Epithelial cell of esophagus (primary cell): ENCODE results near the gene MBIP.

Experiments used
- DNase-seq: peaks from one replicate; pipeline ENCODE4 v3.0.0; 2010; ENCODE audit warnings: low read depth
- H3K4me3 ChIP-seq: 2 replicates; pipeline ENCODE4 v1.5.1; 2011; ENCODE audit warnings: mild to moderate bottlenecking, low read length, control low read depth
- TF ChIP-seq, protein P1 (sequence below): IDR thresholded peaks from 2 replicates; pipeline ENCODE4 v1.5.1; 2011; ENCODE audit warnings: low read depth, mild to moderate bottlenecking, low read length, control low read depth, inconsistent platforms; ENCODE audit not compliant: insufficient read depth; ENCODE audit errors: missing control alignments

The MBIP gene

DNA sequence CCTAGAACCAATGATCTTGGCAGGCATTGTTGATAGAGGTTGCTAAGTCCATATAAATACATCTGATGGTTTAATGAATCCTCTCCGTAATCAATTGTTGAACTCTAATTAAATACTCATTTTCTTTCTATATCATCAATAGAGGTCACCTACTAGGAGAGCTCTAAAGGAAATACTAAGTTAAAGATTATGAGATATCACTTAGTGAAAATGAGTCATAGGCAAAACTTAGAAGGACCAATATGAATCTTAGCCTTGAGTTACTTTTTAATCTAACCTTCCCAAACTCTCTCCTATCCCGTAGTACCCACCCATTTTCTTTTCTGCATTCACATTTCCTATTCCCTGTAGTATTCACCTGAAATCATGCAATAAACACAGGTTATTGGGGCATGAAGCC lies 50.2 kb downstream of the MBIP start:
- no peak for DNase-seq
- H3K4me3 ChIP-seq = no peak overlapping the region
- TF ChIP-seq, protein P1, sequence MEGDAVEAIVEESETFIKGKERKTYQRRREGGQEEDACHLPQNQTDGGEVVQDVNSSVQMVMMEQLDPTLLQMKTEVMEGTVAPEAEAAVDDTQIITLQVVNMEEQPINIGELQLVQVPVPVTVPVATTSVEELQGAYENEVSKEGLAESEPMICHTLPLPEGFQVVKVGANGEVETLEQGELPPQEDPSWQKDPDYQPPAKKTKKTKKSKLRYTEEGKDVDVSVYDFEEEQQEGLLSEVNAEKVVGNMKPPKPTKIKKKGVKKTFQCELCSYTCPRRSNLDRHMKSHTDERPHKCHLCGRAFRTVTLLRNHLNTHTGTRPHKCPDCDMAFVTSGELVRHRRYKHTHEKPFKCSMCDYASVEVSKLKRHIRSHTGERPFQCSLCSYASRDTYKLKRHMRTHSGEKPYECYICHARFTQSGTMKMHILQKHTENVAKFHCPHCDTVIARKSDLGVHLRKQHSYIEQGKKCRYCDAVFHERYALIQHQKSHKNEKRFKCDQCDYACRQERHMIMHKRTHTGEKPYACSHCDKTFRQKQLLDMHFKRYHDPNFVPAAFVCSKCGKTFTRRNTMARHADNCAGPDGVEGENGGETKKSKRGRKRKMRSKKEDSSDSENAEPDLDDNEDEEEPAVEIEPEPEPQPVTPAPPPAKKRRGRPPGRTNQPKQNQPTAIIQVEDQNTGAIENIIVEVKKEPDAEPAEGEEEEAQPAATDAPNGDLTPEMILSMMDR = no peak

DNA sequence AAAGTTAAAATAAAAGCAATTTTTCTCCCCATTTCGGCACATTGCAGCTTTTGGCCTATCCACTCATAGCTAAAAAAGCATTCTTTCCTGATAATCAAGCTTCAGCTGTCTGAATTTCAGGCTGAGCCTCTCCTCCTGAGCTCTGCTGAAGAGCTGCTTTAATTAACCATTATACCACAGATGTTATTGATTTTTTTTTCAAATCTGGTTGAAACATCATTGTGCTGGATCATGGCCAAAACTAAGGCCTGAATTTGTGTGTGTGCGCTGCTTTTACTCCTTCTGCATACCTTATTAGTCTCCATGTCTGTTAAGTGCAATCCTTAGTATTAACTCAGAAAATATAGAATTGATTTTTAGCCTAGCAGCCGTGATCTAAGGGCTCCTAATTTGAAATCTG lies 52.3 kb downstream of the MBIP start:
- TF ChIP-seq, protein P1 = no peak
- no peak for DNase-seq
- no peak overlapping the region for H3K4me3 ChIP-seq

DNA sequence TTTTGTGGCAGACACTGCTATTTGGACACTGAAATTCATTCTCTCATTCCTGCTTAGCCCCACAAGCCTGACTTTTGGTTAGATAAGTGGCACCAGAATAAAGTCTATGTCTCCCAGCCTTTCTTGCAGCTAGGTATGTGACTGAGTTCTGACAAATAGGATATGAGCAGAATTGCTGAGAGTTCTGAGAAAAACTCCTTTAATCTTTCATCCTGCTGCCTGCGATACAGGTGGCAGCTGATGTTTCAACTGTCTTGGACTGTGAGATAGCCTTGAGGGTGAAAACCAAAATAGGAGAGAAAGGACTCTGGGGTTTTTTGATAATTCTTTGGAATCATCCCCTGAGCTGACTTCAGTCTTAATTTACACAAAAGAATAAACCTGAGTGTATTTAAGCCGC lies 55.8 kb downstream of the MBIP start:
- TF ChIP-seq, protein P1 = no peak
- H3K4me3 ChIP-seq = no peak overlapping the region
- DNase-seq = no peak

DNA sequence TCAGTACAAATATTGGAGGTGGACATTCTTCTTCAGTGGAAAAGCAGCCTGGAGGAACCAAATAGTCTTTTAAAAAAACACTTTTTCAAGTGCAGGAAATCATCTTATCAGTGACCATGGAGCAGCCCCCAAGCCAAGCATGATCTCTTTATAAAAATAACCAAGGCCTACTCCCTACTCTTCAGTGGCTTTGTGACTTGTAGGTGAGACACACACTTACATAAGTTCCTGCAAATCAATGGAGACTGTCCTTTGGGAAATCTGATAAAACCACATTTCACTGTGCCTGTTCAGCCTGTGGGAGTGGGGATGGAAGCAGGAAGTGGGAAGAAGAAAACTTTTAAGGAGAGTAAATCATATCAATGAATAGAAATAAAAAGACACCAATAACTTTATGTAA lies 56.3 kb downstream of the MBIP start:
- H3K4me3 ChIP-seq = no peak overlapping the region
- TF ChIP-seq, protein P1 = no peak
- DNase-seq = no peak

DNA sequence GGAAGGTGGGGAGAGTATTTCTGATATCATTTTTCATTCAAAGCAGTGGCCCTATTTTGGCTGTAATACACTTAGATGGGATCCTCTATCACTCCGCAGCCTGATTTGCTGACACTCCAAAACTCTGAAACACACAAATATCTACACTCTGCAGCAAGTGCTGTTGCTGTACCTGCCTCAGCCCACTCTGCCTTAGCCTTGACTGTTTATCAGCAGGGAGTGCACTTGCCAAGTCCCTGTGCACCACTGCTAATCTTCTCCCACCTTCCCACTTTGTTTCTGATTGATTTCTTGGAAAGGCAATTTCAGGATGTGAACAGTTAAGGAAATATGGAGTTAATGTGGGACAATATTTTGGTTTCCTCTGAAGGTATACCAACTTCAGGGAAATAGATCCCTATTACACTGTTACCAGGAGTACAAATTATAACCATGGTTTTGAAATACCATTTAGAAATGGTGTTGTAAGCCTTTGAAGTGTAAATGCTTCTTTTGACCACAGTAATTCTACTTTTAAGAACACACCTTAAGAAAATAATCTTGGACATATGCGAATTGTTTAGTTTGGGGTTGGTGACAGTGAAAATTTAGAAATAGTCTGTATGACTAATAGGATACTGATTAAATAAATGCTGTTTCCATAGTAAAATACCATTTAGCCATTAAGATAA lies 59.3 kb downstream of the MBIP start:
- DNase-seq = no peak
- TF ChIP-seq, protein P1 = no peak
- H3K4me3 ChIP-seq = no peak overlapping the region

DNA sequence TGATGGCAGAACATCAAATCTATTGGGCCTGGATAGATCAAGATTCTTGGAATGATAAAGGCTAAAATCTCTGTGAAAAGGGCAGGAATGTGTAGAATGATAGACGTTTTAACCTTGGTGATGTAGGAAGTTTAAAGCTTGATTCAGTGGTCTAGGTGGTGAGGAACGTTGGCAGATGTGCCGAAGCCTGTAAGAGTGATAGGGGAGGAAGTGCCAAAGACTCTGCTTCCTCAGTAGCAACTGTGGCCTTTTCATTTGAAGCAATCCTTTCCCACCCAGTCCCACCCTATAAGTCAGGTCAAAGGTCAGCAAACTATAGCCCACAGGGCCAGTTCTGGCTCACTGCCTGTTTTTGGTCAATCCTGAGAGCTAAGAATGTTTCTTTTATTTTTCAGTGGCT lies 62.2 kb downstream of the MBIP start:
- H3K4me3 ChIP-seq = no peak overlapping the region
- DNase-seq = no peak
- TF ChIP-seq, protein P1 = no peak

DNA sequence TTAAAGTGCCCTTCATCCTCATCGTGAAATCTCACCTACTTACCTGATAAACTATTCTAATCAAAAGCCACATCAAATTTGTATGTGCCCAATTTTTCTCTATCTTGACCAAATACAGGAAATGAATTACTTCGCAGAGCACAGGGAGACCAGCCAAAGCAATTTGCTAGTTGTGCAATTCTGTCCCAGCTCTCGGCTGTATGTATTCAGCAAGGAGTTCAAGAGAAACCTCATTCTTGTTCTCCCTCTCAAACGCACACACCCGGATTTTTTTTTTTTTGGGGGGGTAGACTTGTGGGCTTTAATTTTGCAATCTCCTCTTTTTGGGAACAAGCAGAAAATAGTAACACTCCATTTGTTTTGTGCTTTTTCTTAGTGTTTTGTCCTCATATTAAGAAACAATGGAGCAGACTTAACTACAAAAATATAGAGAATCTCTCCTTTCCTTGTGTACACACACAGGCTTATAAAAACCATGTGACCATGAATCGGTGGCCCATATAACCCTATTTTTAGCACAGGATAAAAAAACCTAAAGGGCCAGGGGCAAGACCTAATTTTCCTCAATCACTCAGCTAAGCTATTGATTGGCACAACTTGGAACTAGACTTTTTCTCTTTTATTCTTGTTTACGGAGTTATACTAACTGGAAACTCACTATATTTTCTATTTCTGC lies 64.2 kb downstream of the MBIP start:
- TF ChIP-seq, protein P1 = no peak
- peak; percentile 22 for DNase-seq
- H3K4me3 ChIP-seq = no peak overlapping the region
